Astrocyte of the hippocampus (primary cell): ENCODE results near the gene WEE1.
A peak's percentile ranks its signal among the peaks of the same experiment; 100 is the strongest.
"Not testable (repeated sequence)": the region's sequence is repeated elsewhere in the genome, so short reads cannot be mapped to it uniquely, and the experiment has no call there.

Experiments used
- DNase-seq: peaks from one replicate; pipeline ENCODE4 v3.0.0; 2011; ENCODE audit warnings: low read depth, low spot score

Gene WEE1

DNA sequence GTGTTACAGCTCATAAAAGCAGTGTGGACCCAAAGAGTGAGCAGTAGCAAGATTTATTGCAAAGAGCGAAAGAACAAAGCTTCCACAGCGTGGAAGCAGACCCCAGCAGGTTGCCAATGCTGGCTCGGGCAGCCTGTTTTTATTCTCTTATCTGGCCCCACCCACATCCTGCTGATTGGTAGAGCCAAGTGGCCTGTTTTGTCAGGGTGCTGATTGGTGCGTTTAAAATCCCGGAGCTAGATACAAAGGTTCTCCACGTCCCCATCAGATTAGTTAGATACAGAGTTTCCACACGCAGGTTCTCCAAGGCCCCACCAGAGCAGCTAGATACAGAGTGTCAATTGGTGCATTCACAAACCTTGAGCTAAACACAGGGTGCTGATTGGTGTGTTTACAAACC, 48.9 kb downstream of the WEE1 start:
- not testable (repeated sequence) for DNase-seq

DNA sequence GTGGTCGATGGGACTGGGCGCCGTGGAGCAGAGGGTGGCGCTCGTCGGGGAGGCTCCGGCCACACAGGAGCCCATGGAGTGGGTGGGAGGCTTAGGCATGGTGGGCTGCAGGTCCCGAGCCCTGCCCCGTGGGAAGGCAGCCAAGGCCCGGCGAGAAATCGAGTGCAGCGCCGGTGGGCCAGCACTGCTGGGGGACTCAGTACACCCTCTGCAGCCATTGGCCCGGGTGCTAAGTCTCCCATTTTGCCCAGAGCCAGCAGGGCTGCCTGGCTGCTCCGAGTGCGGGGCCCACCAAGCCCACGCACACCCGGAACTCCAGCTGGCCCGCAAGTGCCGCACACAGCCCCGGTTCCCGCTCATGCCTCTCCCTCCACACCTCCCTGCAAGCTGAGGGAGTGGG, 49.6 kb downstream of the WEE1 start:
- not testable (repeated sequence) for DNase-seq

DNA sequence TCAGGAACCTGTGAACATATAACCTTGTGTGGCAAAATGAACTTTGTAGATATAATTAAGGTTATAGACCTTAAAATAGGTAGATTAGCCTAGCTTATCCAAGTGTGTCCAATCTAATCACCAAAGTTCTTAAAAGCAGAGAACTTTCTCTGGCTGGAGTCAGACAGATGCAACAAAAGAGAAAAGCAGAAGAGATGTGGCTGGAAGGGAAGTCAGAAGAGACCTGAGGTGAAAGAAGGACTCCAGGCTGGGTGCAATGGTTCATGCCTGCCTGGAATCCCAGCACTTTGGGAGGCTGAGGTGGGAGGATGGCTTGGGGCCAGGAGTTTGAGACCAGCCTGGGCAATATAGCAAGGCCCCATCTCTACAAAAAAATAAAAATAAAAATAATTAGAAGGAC, 51.0 kb downstream of the WEE1 start:
- DNase-seq, result no peak

DNA sequence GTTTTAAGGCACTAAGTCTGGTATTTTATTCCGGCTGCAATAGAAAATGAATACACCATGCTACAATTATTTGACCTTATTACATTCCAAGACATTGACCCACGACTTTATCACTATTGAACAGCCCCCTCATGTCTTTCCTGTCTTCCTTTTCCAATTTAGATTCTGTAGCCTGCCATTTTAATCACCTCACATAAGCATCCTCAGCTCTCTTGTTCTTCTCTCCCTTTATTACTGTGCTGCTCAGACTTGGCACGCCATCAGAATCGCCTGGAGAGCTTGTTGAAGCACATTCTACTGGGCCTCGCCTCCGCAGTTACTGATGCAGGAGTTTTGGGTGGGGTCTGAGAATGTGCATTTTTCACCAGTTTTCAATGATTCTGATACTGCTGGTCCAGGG, 51.7 kb downstream of the WEE1 start:
- peak; percentile 43 for DNase-seq

DNA sequence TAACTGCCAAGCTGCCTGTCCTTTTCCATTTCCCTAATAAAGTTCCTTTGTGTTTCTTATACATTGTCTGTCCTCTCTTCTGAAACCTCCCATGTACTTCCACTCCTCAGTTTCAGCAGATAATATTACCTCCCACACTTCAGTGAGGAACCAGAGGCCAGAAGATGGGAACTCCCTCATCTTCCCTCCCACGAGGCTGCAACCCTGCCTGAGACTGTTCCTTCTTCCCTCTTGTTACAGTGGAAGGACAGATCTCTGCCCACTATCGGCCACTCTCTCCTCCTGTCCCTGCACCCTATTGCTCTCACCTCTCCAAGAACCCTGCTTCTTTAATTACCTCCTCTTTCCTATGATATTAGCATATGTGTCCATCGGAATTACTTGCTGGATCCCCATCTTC, 52.3 kb downstream of the WEE1 start:
- DNase-seq, result no peak

DNA sequence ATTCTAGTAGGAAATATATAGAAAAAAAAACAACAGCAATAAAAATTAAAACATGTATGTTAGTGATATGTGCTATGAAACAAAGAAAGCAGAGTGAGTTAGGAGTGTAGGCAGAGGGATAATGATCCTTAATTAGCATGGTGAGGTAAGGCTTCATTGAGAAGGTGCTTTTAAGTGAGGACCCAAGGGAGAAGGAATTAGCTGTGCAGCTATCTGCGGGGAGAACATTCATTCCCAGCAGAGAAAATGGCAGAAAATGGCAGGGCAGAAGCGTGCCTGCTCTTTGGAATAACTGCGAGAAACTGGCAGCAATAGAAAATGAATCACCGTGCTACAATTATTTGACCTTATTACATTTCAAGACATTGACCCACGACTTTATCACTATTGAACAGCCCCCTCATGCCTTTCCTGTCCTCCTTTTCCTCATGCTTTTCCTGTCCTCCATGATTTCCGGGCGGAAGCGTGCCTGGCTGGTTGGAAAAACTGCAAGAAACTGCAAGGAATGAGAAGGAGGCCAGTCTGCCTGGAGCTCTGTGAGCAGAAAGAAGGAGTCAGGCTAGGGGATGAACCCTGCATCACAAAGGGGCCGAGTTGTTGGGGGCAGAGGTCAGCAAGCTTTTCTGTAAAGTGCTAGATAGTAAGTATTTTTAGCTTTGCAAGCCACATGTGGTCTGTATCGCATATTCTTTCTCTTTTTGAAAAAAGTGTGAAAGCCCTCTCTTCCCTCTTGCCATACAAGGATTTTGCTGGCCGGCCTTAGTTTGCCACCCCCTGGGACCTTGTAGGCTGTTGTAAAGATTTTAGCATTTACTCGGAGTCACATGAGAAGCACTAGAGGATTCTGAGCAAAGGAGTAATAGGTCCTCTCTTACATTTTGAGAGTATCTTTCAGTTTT, 53.3 kb downstream of the WEE1 start:
- DNase-seq, result no peak

DNA sequence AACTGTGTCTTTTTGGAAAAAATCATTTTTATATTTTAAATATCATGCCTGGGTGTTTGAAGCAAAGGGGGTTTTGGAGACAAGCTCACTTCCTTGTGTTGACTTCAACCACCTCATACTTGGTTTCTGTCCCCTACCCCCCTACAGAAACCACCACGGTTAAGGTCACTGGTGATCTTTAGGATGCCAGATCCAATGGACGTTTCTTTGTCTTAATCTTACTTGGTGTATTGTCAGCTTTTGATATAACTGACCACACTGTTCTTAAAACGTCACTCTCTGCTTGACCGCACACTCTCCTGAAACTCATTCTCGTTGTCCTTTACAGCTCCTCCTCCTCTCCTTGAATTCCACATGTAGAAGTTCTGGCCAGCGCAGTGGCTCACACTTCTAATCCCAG, 55.6 kb downstream of the WEE1 start:
- DNase-seq, result no peak

DNA sequence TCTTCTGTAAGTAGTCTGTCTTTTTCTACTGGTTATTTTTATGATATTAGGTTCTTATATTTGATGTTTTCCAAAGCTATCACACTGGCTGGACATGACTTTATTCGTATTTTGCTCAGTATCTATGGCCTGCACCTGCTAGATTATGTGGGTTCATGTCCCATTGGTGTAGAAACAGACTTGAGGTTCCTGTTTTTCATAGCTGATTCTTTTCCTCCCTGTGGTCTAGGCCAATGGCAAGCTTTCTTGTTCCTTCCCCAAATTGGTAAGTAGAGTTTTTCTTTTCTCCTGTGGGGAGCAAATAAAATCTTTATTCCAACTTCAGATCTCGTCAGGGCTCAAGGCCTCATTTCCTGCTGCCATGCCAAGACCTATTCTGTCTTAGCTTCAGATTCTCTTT, 60.2 kb downstream of the WEE1 start:
- no peak for DNase-seq

DNA sequence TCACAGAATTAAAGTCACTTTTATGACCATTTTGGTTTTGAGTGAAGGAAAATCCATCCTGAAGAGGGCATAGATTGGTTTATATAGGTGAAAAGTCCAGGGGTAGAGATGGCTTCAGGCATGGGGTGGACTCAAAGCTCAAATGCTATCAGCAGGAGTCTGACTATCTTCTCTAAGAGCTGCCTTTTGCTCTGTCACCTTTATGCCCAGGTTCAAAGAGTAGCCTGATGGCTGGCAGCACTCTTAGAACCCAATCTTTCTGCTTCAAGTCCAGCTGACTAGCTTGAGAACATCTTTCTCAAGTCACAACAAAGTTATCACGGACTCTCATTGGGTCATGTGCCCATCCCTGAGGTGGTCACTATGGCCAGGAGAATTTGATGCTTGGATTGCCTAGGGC, 63.2 kb downstream of the WEE1 start:
- DNase-seq, result no peak

DNA sequence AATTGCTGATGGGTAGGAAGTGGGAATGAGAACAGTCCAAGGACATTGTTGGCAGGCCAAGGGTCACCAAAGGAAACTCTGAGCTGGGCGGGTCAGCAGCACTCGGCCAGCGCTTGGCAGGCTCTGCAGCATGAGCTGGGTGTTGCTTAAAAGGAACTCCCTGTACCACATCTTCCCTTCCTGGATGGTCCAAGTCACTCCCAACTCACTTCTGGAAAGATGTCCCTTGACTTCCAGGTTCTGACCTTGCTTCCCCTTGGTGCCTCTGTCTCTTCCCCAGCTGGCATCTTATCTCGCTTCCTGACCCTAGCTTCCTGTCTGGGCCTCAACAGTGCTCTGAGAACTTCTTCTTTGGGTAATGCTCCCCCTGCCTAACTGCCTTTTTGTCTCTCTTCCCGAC, 65.6 kb downstream of the WEE1 start:
- no peak for DNase-seq
